GM12891 (cell line): ENCODE results near the gene CDK18.

Source experiments
- PAX5 ChIP-seq: IDR thresholded peaks from 2 replicates; pipeline ENCODE4 v1.6.1; 2011; ENCODE audit warnings: low read length, moderate library complexity, mild to moderate bottlenecking; ENCODE audit not compliant: insufficient read depth, severe bottlenecking
- POLR2A ChIP-seq: IDR thresholded peaks from 2 replicates; pipeline ENCODE4 v1.6.1; 2011; ENCODE audit warnings: low read depth, low read length, control low read depth
- POLR2AphosphoS5 ChIP-seq: IDR thresholded peaks from 2 replicates; pipeline ENCODE4 v1.6.1; 2011; ENCODE audit warnings: low read depth, low read length, control low read depth
- POU2F2 ChIP-seq: IDR thresholded peaks from 2 replicates; pipeline ENCODE4 v1.6.1; 2011; ENCODE audit warnings: low read depth, mild to moderate bottlenecking, control low read depth, low read length, moderate library complexity
- TAF1 ChIP-seq: IDR thresholded peaks from 2 replicates; pipeline ENCODE4 v1.6.1; 2011; ENCODE audit warnings: low read depth, low read length, control low read depth

DNA sequence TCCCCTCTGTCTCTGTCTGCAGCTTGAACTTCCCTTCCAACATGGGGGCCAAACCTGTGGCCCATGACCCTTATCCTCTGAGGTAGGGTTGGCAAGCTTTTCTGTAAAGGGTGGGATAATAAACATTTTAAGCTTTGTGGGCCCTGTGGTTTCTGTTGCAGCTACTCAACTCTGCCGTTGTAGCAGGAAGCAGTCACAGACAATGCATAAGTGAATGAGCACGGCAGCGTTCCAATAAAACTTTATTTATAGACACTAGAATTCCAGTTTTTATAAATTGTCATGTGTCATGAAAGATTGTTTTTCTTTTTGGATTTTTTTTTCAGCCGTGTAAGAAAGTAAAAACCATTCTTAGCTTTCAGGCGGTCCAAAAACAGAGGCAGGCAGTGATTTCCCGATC is 18.2 kb upstream of the CDK18 start:
- no peak for TF ChIP-seq POLR2A
- no peak for TF ChIP-seq POLR2AphosphoS5
- TF ChIP-seq TAF1, result no peak
- TF ChIP-seq POU2F2, result no peak
- no peak for TF ChIP-seq PAX5
